GM12878 (cell line): ENCODE measurements around the gene GRM5. TPM values are rescaled to one million over a fixed set of nuclear protein-coding genes. Genes with fewer than 3 reads are reported as not detected.

Experiments used
- ATAC-seq: fragments of 200-7000 bp; cut with Tn5 transposase; 3 replicates; pipeline ENCODE4 v1.9.1; 2020; ENCODE audit warnings: mild to moderate bottlenecking, moderate library complexity
- BruUV-seq: library from RNA; stranded (reverse); fragments of 400-500 nt; replicated peaks from 2 replicates; lab custom pipeline; 2021; lab: Mats Ljungman, UMichigan
- CTCF ChIA-PET: fragments of 300-600 bp; sonication (Branson Sonifier 250); formaldehyde crosslinking; extraction: SDS; loops from one replicate; lab custom pipeline; 2021; ENCODE audit warnings: inconsistent platforms; lab: Yijun Ruan, JAX
- POLR2A ChIA-PET: fragments of 350-600 bp; formaldehyde crosslinking; extraction: SDS; loops from one replicate; lab custom pipeline; 2021; ENCODE audit warnings: inconsistent platforms; lab: Charles Lee
- RAD21 ChIA-PET: fragments of 300-600 bp; sonication (Branson Sonifier 250); formaldehyde crosslinking; loops from one replicate; lab custom pipeline; 2023; ENCODE audit warnings: antibody characterized with exemption; ENCODE audit not compliant: unreplicated experiment; lab: Charles Lee
- SMC1A ChIA-PET: fragments of 300-600 bp; sonication (Branson Sonifier 250); formaldehyde crosslinking; loops from one replicate; lab custom pipeline; 2023; ENCODE audit not compliant: unreplicated experiment, uncharacterized antibody; lab: Charles Lee
- DNase-seq: peaks from one replicate; pipeline ENCODE4 v3.0.0-alpha.2; 2011; ENCODE audit warnings: low read depth, low spot score
- FAIRE-seq: peaks from 3 replicates; lab custom pipeline; 2011; peaks lifted over from hg19 to GRCh38; lab: Jason Lieb, UNC
- H2AFZ ChIP-seq: 2 replicates; pipeline ENCODE4 v1.6.0; 2011; ENCODE audit warnings: low read depth, low read length, control low read depth; ENCODE audit not compliant: control insufficient read depth
- H3K27ac ChIP-seq: 2 replicates; pipeline ENCODE4 v1.5.1; 2011; ENCODE audit warnings: control low read depth; ENCODE audit not compliant: control insufficient read depth, insufficient read depth
- H3K27me3 ChIP-seq, 2 experiments: replicated peaks in 1 of 2; 2 replicates each; pipeline versions ENCODE4 v1.6.0 to v1.6.1; 2011; ENCODE audit warnings: low read length in 1 of 2; ENCODE audit not compliant: control insufficient read depth in 2 of 2, insufficient read depth in 2 of 2
- H3K36me3 ChIP-seq, 2 experiments: 2 replicates each; pipeline ENCODE4 v1.5.1; 2011; ENCODE audit warnings: low read length in 1 of 2; ENCODE audit not compliant: control insufficient read depth in 2 of 2, insufficient read depth in 2 of 2
- H3K4me1 ChIP-seq: 2 replicates; pipeline ENCODE4 v1.6.1; 2011; ENCODE audit warnings: mild to moderate bottlenecking, low read length, moderate library complexity, mixed read lengths; ENCODE audit not compliant: control insufficient read depth, insufficient read depth
- H3K4me2 ChIP-seq: 2 replicates; pipeline ENCODE4 v1.6.0; 2011; ENCODE audit warnings: control low read depth; ENCODE audit not compliant: control insufficient read depth, insufficient read depth
- H3K4me3 ChIP-seq: fragments of 200-600 bp; sonication (generic); 2 replicates; pipeline ENCODE4 v1.5.1; 2016
- H3K79me2 ChIP-seq: 2 replicates; pipeline ENCODE4 v1.6.0; 2011; ENCODE audit warnings: low read length; ENCODE audit not compliant: control insufficient read depth, insufficient read depth
- H3K9ac ChIP-seq: 2 replicates; pipeline ENCODE4 v1.8.0; 2011; ENCODE audit warnings: low read length, control low read depth, mixed read lengths; ENCODE audit not compliant: control insufficient read depth, insufficient read depth
- H3K9me3 ChIP-seq: replicated peaks from 3 replicates; pipeline ENCODE4 v1.5.1; 2011; ENCODE audit warnings: mild to moderate bottlenecking, low read length; ENCODE audit not compliant: control insufficient read depth, insufficient read depth
- H4K20me1 ChIP-seq: 2 replicates; pipeline ENCODE4 v1.6.0; 2011; ENCODE audit not compliant: control insufficient read depth, insufficient read depth
- BHLHE40 ChIP-seq, 2 experiments: fragments of 450-650 bp in 1 of 2; IDR thresholded peaks; 2 replicates each; pipeline ENCODE4 v1.6.1; 2011 to 2017; ENCODE audit warnings: low read depth in 2 of 2, borderline replicate concordance in 1 of 2, improper control_type of control experiment in 1 of 2, low read length in 1 of 2, mild to moderate bottlenecking in 1 of 2
- EP300 ChIP-seq, 2 experiments: fragments of 150-350 bp in 1 of 2; IDR thresholded peaks; 2 replicates each; pipeline ENCODE4 v1.6.1; 2011 to 2012; ENCODE audit warnings: low read depth in 2 of 2, low read length in 2 of 2, borderline replicate concordance in 1 of 2, improper control_type of control experiment in 1 of 2, inconsistent platforms in 1 of 2; ENCODE audit not compliant: control insufficient read depth in 1 of 2
- JUNB ChIP-seq: IDR thresholded peaks from 2 replicates; pipeline ENCODE4 v1.6.1; 2016; ENCODE audit warnings: antibody characterized with exemption, mild to moderate bottlenecking
- NKRF ChIP-seq: fragments of 450-650 bp; conservative IDR thresholded peaks from 2 replicates; pipeline ENCODE4 v1.6.1; 2017; ENCODE audit warnings: mild to moderate bottlenecking, moderate library complexity
- RUNX3 ChIP-seq: IDR thresholded peaks from 2 replicates; pipeline ENCODE4 v1.6.1; 2012; ENCODE audit warnings: low read length, inconsistent platforms
- SIX5 ChIP-seq: IDR thresholded peaks from 2 replicates; pipeline ENCODE4 v1.6.1; 2011; ENCODE audit warnings: mild to moderate bottlenecking, low read depth, low read length, moderate library complexity; ENCODE audit not compliant: severe bottlenecking
- SMARCA5 ChIP-seq: fragments of 450-650 bp; IDR thresholded peaks from 2 replicates; pipeline ENCODE4 v1.6.1; 2017; ENCODE audit warnings: mild to moderate bottlenecking
- WGBS: methylation state at CpG from one replicate; pipeline ENCODE4 v1.1.6; 2016; ENCODE audit warnings: low lambda C conversion rate; ENCODE audit not compliant: insufficient replicate concordance, insufficient coverage; ENCODE audit errors: missing lambda C conversion rate; 5-methylcytosine and 5-hydroxymethylcytosine counted together
- in situ Hi-C: fragments of 300-500 bp; cut with MboI; formaldehyde crosslinking; loops from 9 replicates; pipeline ENCODE4 v1.14.3; 2018; ENCODE audit warnings: mixed read lengths
- intact Hi-C: fragments of 100-400 bp; cut with micrococcal nuclease; formaldehyde crosslinking; loops from one replicate; pipeline ENCODE4 v1.14.2; 2022; ENCODE audit not compliant: unreplicated experiment
- polyA plus RNA-seq, 11 experiments: library from polyadenylated mRNA; depleted of rRNA in 4 of 11; unstranded in 6 of 11; stranded (reverse) in 5 of 11; fragments of >200 nt; fragmentation: Nextera tagmentation in 4 of 11; fragmentation: Illumina TruSeq in 1 of 11; extraction: Ambion mirVana in 4 of 11; extraction: Trizol in 1 of 11; gene quantifications; 1 replicate in 1 of 11; 2 replicates in 10 of 11; pipeline versions ENCODE4 v1.2.1 to v1.2.3, GENCODE V29; 2011 to 2016; ENCODE audit warnings: inconsistent platforms in 2 of 11, missing spikeins in 2 of 11, low read depth in 1 of 11
- total RNA-seq, 4 experiments: library from RNA; depleted of rRNA in 3 of 4; stranded (reverse); fragments of >200 nt in 3 of 4; fragmentation: Illumina TruSeq in 1 of 4; extraction: Trizol in 1 of 4; gene quantifications; 2 replicates each; pipeline versions ENCODE4 v1.2.1 to v1.2.3, GENCODE V29; 2013 to 2021

Gene GRM5
- total and polyA plus RNA-seq, 10 of the 15 experiments (the other 5 are each of a cell fraction or from before 2014, with no cell fraction given) = not detected

- H4K20me1 ChIP-seq = no peaks in the 10 kb centered on the region
- RAD21 ChIA-PET = no interaction called here
- FAIRE-seq = no peak
- no peak for DNase-seq
- H3K27me3 ChIP-seq = no peaks in the 10 kb centered on the region
- peak; percentile 78 for ATAC-seq
- H3K9ac ChIP-seq = no peak overlapping the region
- BruUV-seq = no TSS peak
- in situ Hi-C loops (no loop called here), intact Hi-C loops (no loop called here)
- POLR2A ChIA-PET = no interaction called here
- no peaks in the 10 kb centered on the region for H3K36me3 ChIP-seq
- no peaks in the 10 kb centered on the region for H3K9me3 ChIP-seq
- H3K4me1 ChIP-seq = no peaks in the 10 kb centered on the region
- TF ChIP-seq SIX5 (no peak), JUNB (peak; percentile 15; the same call in 1 of the 2 replicates), NKRF (no peak)
- CTCF ChIA-PET = no interaction called here
- H3K4me2 ChIP-seq = no peak overlapping the region
- H3K79me2 ChIP-seq = no peaks in the 10 kb centered on the region
- no peak overlapping the region for H3K27ac ChIP-seq
- SMC1A ChIA-PET = no interaction called here
- H2AFZ ChIP-seq = no peak overlapping the region
- H3K4me3 ChIP-seq = no peak overlapping the region
- 6% methylated on average over 1 of the region's 1 CpG for WGBS
Measured at GRCh38 chr11:88807349-88807748, 258.4 kb downstream of the GRM5 start.

DNA sequence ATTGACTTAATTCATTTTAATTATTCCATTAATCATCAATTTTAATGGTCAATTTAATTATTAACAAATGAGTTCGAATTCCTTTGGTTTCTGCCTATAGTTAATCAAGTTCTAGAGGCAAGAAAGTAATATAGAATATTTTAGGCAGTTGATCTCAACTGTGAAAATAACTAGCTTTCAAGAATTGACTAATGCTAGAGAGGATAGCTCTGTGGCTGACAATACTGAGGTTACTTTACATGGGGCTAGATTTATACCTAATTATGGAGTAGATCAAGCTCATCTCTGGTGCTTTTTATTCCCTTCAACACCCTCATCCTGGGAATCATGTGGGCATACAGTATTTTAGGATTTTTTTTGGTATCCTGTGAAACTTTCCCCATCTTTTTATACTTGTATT, 259.4 kb downstream of the GRM5 start:
- Histone ChIP-seq H3K36me3 (no peaks in the 10 kb centered on the region), H3K9me3 (no peaks in the 10 kb centered on the region), H3K4me2 (no peak overlapping the region), H4K20me1 (no peaks in the 10 kb centered on the region), H3K27me3 (no peaks in the 10 kb centered on the region), H3K9ac (no peak overlapping the region), H3K27ac (no peak overlapping the region), H3K4me3 (no peak overlapping the region), H3K79me2 (no peaks in the 10 kb centered on the region), H2AFZ (no peak overlapping the region), H3K4me1 (no peaks in the 10 kb centered on the region)
- RAD21 ChIA-PET = no interaction called here
- FAIRE-seq (no peak), ATAC-seq (peak; percentile 76), DNase-seq (no peak)
- CTCF ChIA-PET = no interaction called here
- TF ChIP-seq SIX5 (no peak), BHLHE40 (IDR thresholded peaks at IDR 0.05; ENCODE audit: borderline replicate concordance in 1 of 2, low read depth in 2 of 2, low read length in 1 of 2) (no peak), RUNX3 (no peak), EP300 (IDR thresholded peaks at IDR 0.05; ENCODE audit: borderline replicate concordance in 1 of 2, control insufficient read depth in 1 of 2, low read depth in 2 of 2, low read length in 2 of 2) (no peak), SMARCA5 (no peak), JUNB (0 out of 2 replicates have a peak, but pooled peaks have one; percentile 18)
- in situ Hi-C loops (no loop called here), intact Hi-C loops (no loop called here)
- POLR2A ChIA-PET = interaction anchor here (0.6 kb wide), 1 partner anchor 477 kb away, joined by 4 read pairs; no protein-coding TSS in a partner anchor
- BruUV-seq = no TSS peak
- 3% methylated on average over 1 of the region's 1 CpG for WGBS
- SMC1A ChIA-PET = interaction anchor here (0.6 to 1.0 kb wide), 3 partner anchors 186 to 430 kb away, joined by 3 read pairs; no protein-coding TSS in a partner anchor
